ENCODE results near the gene TMEM115.

GRCh38 chr3:50408443-50408944 is 49.2 kb upstream of the TMEM115 start:
- TF ChIP-seq CTCF (IDR thresholded peaks at IDR 0.05) = no peak
- TF ChIP-seq ZFX (IDR thresholded peaks at IDR 0.05; ENCODE audit: borderline replicate concordance) = no peak

Measured in 22Rv1 (cell line).